Body of pancreas (tissue), 4 donors: Measurements from ENCODE around the gene GPR26. TPM values are rescaled to one million over a fixed set of nuclear protein-coding genes. Genes with fewer than 3 reads are reported as not detected.

Source experiments
- ATAC-seq: fragments of 150-250 bp; one replicate; pipeline ENCODE4 v1.9.1; 2016
- DNase-seq, 4 donors: peaks; one replicate each; pipeline ENCODE4 v3.0.0-alpha.2; 2019
- H3K27ac ChIP-seq, 4 donors: fragments of 200-600 bp; sonication (generic); 1 replicate in 3 of 4; 2 replicates in 1 of 4; pipeline versions ENCODE4 v1.5.1 to v1.6.1; 2016 to 2019; ENCODE audit warnings: mild to moderate bottlenecking in 1 of 4, mixed read lengths in 1 of 4, moderate library complexity in 1 of 4
- H3K27me3 ChIP-seq, 2 donors: fragments of 200-600 bp; sonication (generic); one replicate each; pipeline ENCODE4 v1.6.0; 2016; ENCODE audit warnings: mild to moderate bottlenecking in 1 of 2
- H3K36me3 ChIP-seq, 2 donors: fragments of 200-600 bp; sonication (generic); replicated peaks in 1 of 2; 2 replicates each; pipeline ENCODE4 v1.5.1; 2016; ENCODE audit warnings: low read depth in 2 of 2; ENCODE audit not compliant: insufficient read depth in 1 of 2
- H3K4me1 ChIP-seq: fragments of 200-600 bp; sonication (generic); one replicate; pipeline ENCODE4 v1.6.0; 2016
- H3K4me3 ChIP-seq, 2 donors: fragments of 200-600 bp; sonication (generic); 1 replicate in 1 of 2; 2 replicates in 1 of 2; pipeline ENCODE4 v1.5.1; 2016 to 2019
- H3K9me3 ChIP-seq, 3 donors: fragments of 200-600 bp; sonication (generic); 1 replicate in 2 of 3; 2 replicates in 1 of 3; pipeline ENCODE4 v1.5.1; 2016
- CTCF ChIP-seq, 7 experiments: fragments of 450-650 bp in 4 of 7; fragments of 200-600 bp in 3 of 7; sonication (generic) in 3 of 7; IDR thresholded peaks; one replicate each; pipeline ENCODE4 v1.5.1; 2016 to 2019; ENCODE audit warnings: antibody characterized with exemption in 7 of 7
- POLR2A ChIP-seq, 3 donors: fragments of 450-650 bp; IDR thresholded peaks; one replicate each; pipeline ENCODE4 v1.6.1; 2016; ENCODE audit warnings: antibody characterized with exemption in 3 of 3, mild to moderate bottlenecking in 2 of 3
- WGBS, 2 donors: methylation state at CpG; one replicate each; pipeline ENCODE4 v1.1.5; 2017; 5-methylcytosine and 5-hydroxymethylcytosine counted together
- intact Hi-C: fragments of 100-400 bp; cut with DNase I; formaldehyde crosslinking; loops from one replicate; pipeline ENCODE4 v1.15.1; 2023
- total RNA-seq, 2 donors: library from RNA; depleted of rRNA; stranded (reverse); fragments of >200 nt; gene quantifications; one replicate each; pipeline ENCODE4 v1.1.0, GENCODE V29; 2016

GPR26 gene
- total RNA-seq, 2 donors from 2014 or later: not detected

- intact Hi-C loops: no loop called here
- H3K4me3 ChIP-seq: no peak overlapping the region
- ATAC-seq: no peak
- H3K9me3 ChIP-seq: no peaks in the 10 kb centered on the region
- no peak overlapping the region for H3K27ac ChIP-seq
- TF ChIP-seq CTCF (IDR thresholded peaks at IDR 0.05) (no peak), POLR2A (IDR thresholded peaks at IDR 0.05) (no peak)
- H3K36me3 ChIP-seq: no peaks in the 10 kb centered on the region
- H3K27me3 ChIP-seq: no peaks in the 10 kb centered on the region
- no peak for DNase-seq
- WGBS, 2 donors: 50 to 67% methylated on average over 6 of the region's 6 CpGs
- H3K4me1 ChIP-seq: no peaks in the 10 kb centered on the region
Measured at GRCh38 chr10:123637326-123637880, 28.8 kb upstream of the GPR26 start.

GRCh38 chr10:123639131-123639530 lies 27.0 kb upstream of the GPR26 start:
- WGBS, 2 donors: 43 to 47% methylated on average over 3 of the region's 3 CpGs
- H3K27me3 ChIP-seq: no peaks in the 10 kb centered on the region

GRCh38 chr10:123640016-123640535 lies 26.1 kb upstream of the GPR26 start:
- TF ChIP-seq POLR2A (IDR thresholded peaks at IDR 0.05): no peak
- no peak for TF ChIP-seq CTCF (IDR thresholded peaks at IDR 0.05)
- DNase-seq (no peak), ATAC-seq (no peak)
- Histone ChIP-seq H3K27me3 (no peaks in the 10 kb centered on the region), H3K9me3 (no peaks in the 10 kb centered on the region), H3K4me1 (no peaks in the 10 kb centered on the region), H3K36me3 (no peaks in the 10 kb centered on the region), H3K4me3 (no peak overlapping the region), H3K27ac (no peak overlapping the region)
- intact Hi-C loops: no loop called here
- WGBS, 2 donors: 20 to 41% methylated on average over 3 of the region's 3 CpGs

More at GRCh38 chr10:123639131-123639530, 27.0 kb upstream of the GPR26 start:
- TF ChIP-seq POLR2A (IDR thresholded peaks at IDR 0.05) (no peak), CTCF (IDR thresholded peaks at IDR 0.05) (no peak)
- no peaks in the 10 kb centered on the region for H3K36me3 ChIP-seq
- intact Hi-C loops: no loop called here
- H3K27ac ChIP-seq: no peak overlapping the region
- DNase-seq (no peak), ATAC-seq (no peak)
- no peaks in the 10 kb centered on the region for H3K9me3 ChIP-seq
- no peak overlapping the region for H3K4me3 ChIP-seq
- no peaks in the 10 kb centered on the region for H3K4me1 ChIP-seq

GRCh38 chr10:123642293-123642692 lies 23.9 kb upstream of the GPR26 start:
- intact Hi-C loops: no loop called here
- ATAC-seq (no peak), DNase-seq (no peak)
- Histone ChIP-seq H3K4me1 (no peaks in the 10 kb centered on the region), H3K27ac (no peak overlapping the region), H3K27me3 (no peaks in the 10 kb centered on the region), H3K9me3 (no peaks in the 10 kb centered on the region), H3K36me3 (no peaks in the 10 kb centered on the region), H3K4me3 (no peak overlapping the region)
- 20 to 29% methylated on average over 4 of the region's 4 CpGs for WGBS, 2 donors
- TF ChIP-seq CTCF (IDR thresholded peaks at IDR 0.05) (no peak), POLR2A (IDR thresholded peaks at IDR 0.05) (no peak)

- H3K4me3 ChIP-seq: no peak overlapping the region
- ATAC-seq (no peak), DNase-seq (no peak)
- WGBS, 2 donors: 40 to 49% methylated on average over 8 of the region's 8 CpGs
- H3K9me3 ChIP-seq: no peaks in the 10 kb centered on the region
- H3K4me1 ChIP-seq: no peaks in the 10 kb centered on the region
- no peak overlapping the region for H3K27ac ChIP-seq
- intact Hi-C loops: no loop called here
- no peak for TF ChIP-seq CTCF (IDR thresholded peaks at IDR 0.05)
- no peak for TF ChIP-seq POLR2A (IDR thresholded peaks at IDR 0.05)
- no peaks in the 10 kb centered on the region for H3K36me3 ChIP-seq
- no peaks in the 10 kb centered on the region for H3K27me3 ChIP-seq
Measured at GRCh38 chr10:123642697-123643096, 23.5 kb upstream of the GPR26 start.
